Epithelial cell of proximal tubule (primary cell): ENCODE measurements around the gene TST. TPM values are rescaled to one million over a fixed set of nuclear protein-coding genes. Genes with fewer than 3 reads are reported as not detected.

Experiments used
- DNase-seq: peaks from one replicate; pipeline ENCODE4 v3.0.0-alpha.2; 2011; ENCODE audit warnings: low read depth
- H3K4me3 ChIP-seq: 2 replicates; pipeline ENCODE4 v1.5.1; 2011; ENCODE audit warnings: low read depth, mild to moderate bottlenecking, low read length
- total RNA-seq: library from RNA; depleted of rRNA; stranded (reverse); fragments of >200 nt; gene quantifications from 2 replicates; pipeline ENCODE4 v1.2.3, GENCODE V29; 2015
- TF ChIP-seq, protein P1 (sequence below): conservative IDR thresholded peaks from 2 replicates; pipeline ENCODE4 v1.5.1; 2012; ENCODE audit warnings: low read depth, mild to moderate bottlenecking, low read length

TST gene
- total RNA-seq, 1 donor from 2014 or later, result 66.9 TPM

DNA sequence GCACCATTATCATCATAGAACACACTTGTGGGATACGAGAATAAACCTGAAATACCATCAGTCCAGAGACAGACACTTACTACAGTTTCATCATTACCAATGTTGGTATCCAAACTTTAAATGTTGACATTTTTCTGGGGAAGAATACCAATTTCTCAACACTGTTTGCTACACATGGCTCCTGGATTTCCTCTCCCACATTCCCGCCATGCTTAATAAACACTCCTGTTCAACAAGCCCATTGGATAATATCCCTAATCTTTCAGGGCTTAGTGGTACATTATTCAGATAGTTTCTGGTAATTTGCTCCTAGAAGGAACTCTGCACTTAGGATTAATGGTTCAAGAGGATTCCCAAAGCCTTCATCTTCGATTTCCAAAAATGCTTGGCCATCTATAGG is 57.6 kb downstream of the TST start:
- no peak for DNase-seq
- no peak overlapping the region for H3K4me3 ChIP-seq
- TF ChIP-seq, protein P1, sequence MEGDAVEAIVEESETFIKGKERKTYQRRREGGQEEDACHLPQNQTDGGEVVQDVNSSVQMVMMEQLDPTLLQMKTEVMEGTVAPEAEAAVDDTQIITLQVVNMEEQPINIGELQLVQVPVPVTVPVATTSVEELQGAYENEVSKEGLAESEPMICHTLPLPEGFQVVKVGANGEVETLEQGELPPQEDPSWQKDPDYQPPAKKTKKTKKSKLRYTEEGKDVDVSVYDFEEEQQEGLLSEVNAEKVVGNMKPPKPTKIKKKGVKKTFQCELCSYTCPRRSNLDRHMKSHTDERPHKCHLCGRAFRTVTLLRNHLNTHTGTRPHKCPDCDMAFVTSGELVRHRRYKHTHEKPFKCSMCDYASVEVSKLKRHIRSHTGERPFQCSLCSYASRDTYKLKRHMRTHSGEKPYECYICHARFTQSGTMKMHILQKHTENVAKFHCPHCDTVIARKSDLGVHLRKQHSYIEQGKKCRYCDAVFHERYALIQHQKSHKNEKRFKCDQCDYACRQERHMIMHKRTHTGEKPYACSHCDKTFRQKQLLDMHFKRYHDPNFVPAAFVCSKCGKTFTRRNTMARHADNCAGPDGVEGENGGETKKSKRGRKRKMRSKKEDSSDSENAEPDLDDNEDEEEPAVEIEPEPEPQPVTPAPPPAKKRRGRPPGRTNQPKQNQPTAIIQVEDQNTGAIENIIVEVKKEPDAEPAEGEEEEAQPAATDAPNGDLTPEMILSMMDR, result no peak

Other genes with a start within 250 kb of the TST start
- 12.0 and 16.1 TPM in 2 replicates for gene IFT27, start 243.3 kb downstream of the TST start, total RNA-seq
- not detected in 2 replicates for gene PVALB, start 202.4 kb downstream of the TST start, total RNA-seq
- not detected in 2 replicates for gene NCF4, start 158.4 kb downstream of the TST start, total RNA-seq
- gene CSF2RB, start 105.8 kb downstream of the TST start, total RNA-seq, result under 0.01 TPM in 1 of 2 replicates, not detected in the other
- 215 and 252 TPM in 2 replicates for gene MPST, start 295 bp upstream of the TST start, total RNA-seq
- gene KCTD17, start 32.3 kb upstream of the TST start, total RNA-seq, result 35.6 and 35.9 TPM in 2 replicates
- gene TMPRSS6, start 90.3 kb upstream of the TST start, total RNA-seq, result not detected in 2 replicates
- 0.06 and 0.72 TPM in 2 replicates for gene IL2RB, start 130.5 kb upstream of the TST start, total RNA-seq
- gene C1QTNF6, start 168.8 kb upstream of the TST start, total RNA-seq, result 2.1 and 7.1 TPM in 2 replicates
- not detected in 2 replicates for gene SSTR3, start 193.0 kb upstream of the TST start, total RNA-seq
- gene RAC2, start 224.8 kb upstream of the TST start, total RNA-seq, result 51.9 and 58.2 TPM in 2 replicates